GM12878 (cell line): Measurements from ENCODE around the gene AGPAT4.
"Not testable (repeated sequence)": the region's sequence is repeated elsewhere in the genome, so short reads cannot be mapped to it uniquely, and the experiment has no call there.

Source experiments
- KDM1A ChIP-seq: fragments of 200-600 bp; sonication (generic); IDR thresholded peaks from 2 replicates; pipeline ENCODE4 v1.6.1; 2016; ENCODE audit warnings: borderline replicate concordance
- TF ChIP-seq, protein P1 (sequence below), 3 experiments: IDR thresholded peaks in 2 of 3; conservative IDR thresholded peaks in 1 of 3; 2 replicates each; pipeline ENCODE4 v1.5.1; 2011; ENCODE audit warnings: low read depth in 3 of 3, low read length in 3 of 3, mild to moderate bottlenecking in 3 of 3, control low read depth in 2 of 3, moderate library complexity in 2 of 3, inconsistent platforms in 1 of 3, mixed read lengths in 1 of 3; ENCODE audit not compliant: control insufficient read depth in 2 of 3, insufficient read depth in 1 of 3; ENCODE audit errors: extremely low read depth in 1 of 3

DNA sequence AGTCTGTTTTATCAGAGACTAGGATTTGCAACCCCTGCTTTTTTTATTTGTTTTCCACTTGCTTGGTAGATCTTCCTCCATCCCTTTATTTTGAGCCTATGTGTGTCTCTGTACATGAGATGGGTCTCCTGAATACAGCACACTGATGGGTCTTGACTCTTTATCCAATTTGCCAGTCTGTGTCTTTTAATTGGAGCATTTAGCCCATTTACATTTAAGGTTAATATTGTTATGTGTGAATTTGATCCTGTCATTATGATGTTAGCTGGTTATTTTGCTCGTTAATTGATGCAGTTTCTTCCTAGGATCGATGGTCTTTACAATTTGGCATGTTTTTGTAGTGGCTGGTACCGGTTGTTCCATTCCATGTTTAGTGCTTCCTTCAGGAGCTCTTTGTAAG, 97.4 kb downstream of the AGPAT4 start:
- not testable (repeated sequence) for TF ChIP-seq KDM1A
- TF ChIP-seq, protein P1, sequence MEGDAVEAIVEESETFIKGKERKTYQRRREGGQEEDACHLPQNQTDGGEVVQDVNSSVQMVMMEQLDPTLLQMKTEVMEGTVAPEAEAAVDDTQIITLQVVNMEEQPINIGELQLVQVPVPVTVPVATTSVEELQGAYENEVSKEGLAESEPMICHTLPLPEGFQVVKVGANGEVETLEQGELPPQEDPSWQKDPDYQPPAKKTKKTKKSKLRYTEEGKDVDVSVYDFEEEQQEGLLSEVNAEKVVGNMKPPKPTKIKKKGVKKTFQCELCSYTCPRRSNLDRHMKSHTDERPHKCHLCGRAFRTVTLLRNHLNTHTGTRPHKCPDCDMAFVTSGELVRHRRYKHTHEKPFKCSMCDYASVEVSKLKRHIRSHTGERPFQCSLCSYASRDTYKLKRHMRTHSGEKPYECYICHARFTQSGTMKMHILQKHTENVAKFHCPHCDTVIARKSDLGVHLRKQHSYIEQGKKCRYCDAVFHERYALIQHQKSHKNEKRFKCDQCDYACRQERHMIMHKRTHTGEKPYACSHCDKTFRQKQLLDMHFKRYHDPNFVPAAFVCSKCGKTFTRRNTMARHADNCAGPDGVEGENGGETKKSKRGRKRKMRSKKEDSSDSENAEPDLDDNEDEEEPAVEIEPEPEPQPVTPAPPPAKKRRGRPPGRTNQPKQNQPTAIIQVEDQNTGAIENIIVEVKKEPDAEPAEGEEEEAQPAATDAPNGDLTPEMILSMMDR (IDR thresholded peaks at IDR 0.05 in 2 of 3, conservative IDR thresholded peaks at IDR 0.05 in 1 of 3; ENCODE audit: control insufficient read depth in 2 of 3, extremely low read depth in 1 of 3, insufficient read depth in 1 of 3, low read depth in 3 of 3, low read length in 3 of 3), result not testable (repeated sequence)
